Ureter (tissue), 1 donor: ENCODE measurements around the gene ARHGAP25. TPM values are rescaled to one million over a fixed set of nuclear protein-coding genes. Genes with fewer than 3 reads are reported as not detected.

Experiments
- DNase-seq: peaks from one replicate; pipeline ENCODE4 v3.0.0-alpha.2; 2020; ENCODE audit warnings: low spot score
- total RNA-seq: library from RNA; stranded (reverse); gene quantifications from one replicate; pipeline ENCODE4 v1.2.4, GENCODE V29; 2023
- donor health status: DM: yes; HTN: yes; CAD: no.

ARHGAP25 gene
- total RNA-seq, 1 donor from 2014 or later = 14.7 TPM

- DNase-seq = no peak
Observed at GRCh38 chr2:68719912-68720311, 14.7 kb upstream of the ARHGAP25 start.

GRCh38 chr2:68720665-68721064, 13.9 kb upstream of the ARHGAP25 start:
- no peak for DNase-seq

- peak; percentile 51 for DNase-seq
Observed at GRCh38 chr2:68721482-68722101, 13.0 kb upstream of the ARHGAP25 start.

- no peak for DNase-seq
Observed at GRCh38 chr2:68722712-68723111, 11.9 kb upstream of the ARHGAP25 start.

GRCh38 chr2:68723181-68723580, 11.4 kb upstream of the ARHGAP25 start:
- no peak for DNase-seq

GRCh38 chr2:68726100-68726499, 8.5 kb upstream of the ARHGAP25 start:
- peak; percentile 13 for DNase-seq

- no peak for DNase-seq
Observed at GRCh38 chr2:68726608-68727367, 7.8 kb upstream of the ARHGAP25 start.

- DNase-seq = no peak
Observed at GRCh38 chr2:68727683-68728375, 6.8 kb upstream of the ARHGAP25 start.

GRCh38 chr2:68730828-68731227, 3.8 kb upstream of the ARHGAP25 start:
- DNase-seq = no peak

GRCh38 chr2:68732036-68732932, 2.3 kb upstream of the ARHGAP25 start:
- DNase-seq = peak; percentile 33

- DNase-seq = no peak
Observed at GRCh38 chr2:68733365-68733764, 1.2 kb upstream of the ARHGAP25 start.

- DNase-seq = no peak
Observed at GRCh38 chr2:68734176-68734575, 435 bp upstream of the ARHGAP25 start.

- DNase-seq = no peak
Observed at GRCh38 chr2:68736086-68736485, 1.5 kb downstream of the ARHGAP25 start.

- DNase-seq = no peak
Observed at GRCh38 chr2:68737711-68738110, 3.1 kb downstream of the ARHGAP25 start.

GRCh38 chr2:68738906-68739594, 4.4 kb downstream of the ARHGAP25 start:
- DNase-seq = no peak

- no peak for DNase-seq
Observed at GRCh38 chr2:68739595-68740399, 5.2 kb downstream of the ARHGAP25 start.

- no peak for DNase-seq
Observed at GRCh38 chr2:68740400-68740914, 5.8 kb downstream of the ARHGAP25 start.

- no peak for DNase-seq
Observed at GRCh38 chr2:68741238-68741637, 6.6 kb downstream of the ARHGAP25 start.

GRCh38 chr2:68741805-68742306, 7.2 kb downstream of the ARHGAP25 start:
- no peak for DNase-seq
